GM12878 (cell line): ENCODE data around the gene DGAT2. TPM values are rescaled to one million over a fixed set of nuclear protein-coding genes. Genes with fewer than 3 reads are reported as not detected.

Experiments used
- ATAC-seq: fragments of 200-7000 bp; cut with Tn5 transposase; 3 replicates; pipeline ENCODE4 v1.9.1; 2020; ENCODE audit warnings: mild to moderate bottlenecking, moderate library complexity
- BruUV-seq: library from RNA; stranded (reverse); fragments of 400-500 nt; replicated peaks from 2 replicates; lab custom pipeline; 2021; lab: Mats Ljungman, UMichigan
- CTCF ChIA-PET: fragments of 300-600 bp; sonication (Branson Sonifier 250); formaldehyde crosslinking; extraction: SDS; loops from one replicate; lab custom pipeline; 2021; ENCODE audit warnings: inconsistent platforms; lab: Yijun Ruan, JAX
- POLR2A ChIA-PET: fragments of 350-600 bp; formaldehyde crosslinking; extraction: SDS; loops from one replicate; lab custom pipeline; 2021; ENCODE audit warnings: inconsistent platforms; lab: Charles Lee
- RAD21 ChIA-PET: fragments of 300-600 bp; sonication (Branson Sonifier 250); formaldehyde crosslinking; loops from one replicate; lab custom pipeline; 2023; ENCODE audit warnings: antibody characterized with exemption; ENCODE audit not compliant: unreplicated experiment; lab: Charles Lee
- SMC1A ChIA-PET: fragments of 300-600 bp; sonication (Branson Sonifier 250); formaldehyde crosslinking; loops from one replicate; lab custom pipeline; 2023; ENCODE audit not compliant: unreplicated experiment, uncharacterized antibody; lab: Charles Lee
- DNase-seq: peaks from one replicate; pipeline ENCODE4 v3.0.0-alpha.2; 2011; ENCODE audit warnings: low read depth, low spot score
- FAIRE-seq: peaks from 3 replicates; lab custom pipeline; 2011; peaks lifted over from hg19 to GRCh38; lab: Jason Lieb, UNC
- H2AFZ ChIP-seq: 2 replicates; pipeline ENCODE4 v1.6.0; 2011; ENCODE audit warnings: low read depth, low read length, control low read depth; ENCODE audit not compliant: control insufficient read depth
- H3K27ac ChIP-seq: 2 replicates; pipeline ENCODE4 v1.5.1; 2011; ENCODE audit warnings: control low read depth; ENCODE audit not compliant: control insufficient read depth, insufficient read depth
- H3K27me3 ChIP-seq, 2 experiments: replicated peaks in 1 of 2; 2 replicates each; pipeline versions ENCODE4 v1.6.0 to v1.6.1; 2011; ENCODE audit warnings: low read length in 1 of 2; ENCODE audit not compliant: control insufficient read depth in 2 of 2, insufficient read depth in 2 of 2
- H3K36me3 ChIP-seq, 2 experiments: 2 replicates each; pipeline ENCODE4 v1.5.1; 2011; ENCODE audit warnings: low read length in 1 of 2; ENCODE audit not compliant: control insufficient read depth in 2 of 2, insufficient read depth in 2 of 2
- H3K4me1 ChIP-seq: 2 replicates; pipeline ENCODE4 v1.6.1; 2011; ENCODE audit warnings: mild to moderate bottlenecking, low read length, moderate library complexity, mixed read lengths; ENCODE audit not compliant: control insufficient read depth, insufficient read depth
- H3K4me2 ChIP-seq: 2 replicates; pipeline ENCODE4 v1.6.0; 2011; ENCODE audit warnings: control low read depth; ENCODE audit not compliant: control insufficient read depth, insufficient read depth
- H3K4me3 ChIP-seq: fragments of 200-600 bp; sonication (generic); 2 replicates; pipeline ENCODE4 v1.5.1; 2016
- H3K79me2 ChIP-seq: 2 replicates; pipeline ENCODE4 v1.6.0; 2011; ENCODE audit warnings: low read length; ENCODE audit not compliant: control insufficient read depth, insufficient read depth
- H3K9ac ChIP-seq: 2 replicates; pipeline ENCODE4 v1.8.0; 2011; ENCODE audit warnings: low read length, control low read depth, mixed read lengths; ENCODE audit not compliant: control insufficient read depth, insufficient read depth
- H3K9me3 ChIP-seq: replicated peaks from 3 replicates; pipeline ENCODE4 v1.5.1; 2011; ENCODE audit warnings: mild to moderate bottlenecking, low read length; ENCODE audit not compliant: control insufficient read depth, insufficient read depth
- H4K20me1 ChIP-seq: 2 replicates; pipeline ENCODE4 v1.6.0; 2011; ENCODE audit not compliant: control insufficient read depth, insufficient read depth
- ELK1 ChIP-seq: IDR thresholded peaks from 2 replicates; pipeline ENCODE4 v1.6.1; 2012; ENCODE audit warnings: low read depth, low read length, improper control_type of control experiment
- MEF2A ChIP-seq: IDR thresholded peaks from 2 replicates; pipeline ENCODE4 v1.6.1; 2011; ENCODE audit warnings: low read depth, mild to moderate bottlenecking, low read length, moderate library complexity; ENCODE audit not compliant: insufficient read depth
- NFYA ChIP-seq: IDR thresholded peaks from 2 replicates; pipeline ENCODE4 v1.6.1; 2011; ENCODE audit warnings: low read depth, mild to moderate bottlenecking, low read length, improper control_type of control experiment, borderline replicate concordance
- RB1 ChIP-seq: fragments of 450-650 bp; formaldehyde crosslinking; IDR thresholded peaks from 2 replicates; pipeline ENCODE4 v1.6.1; 2017; ENCODE audit warnings: mild to moderate bottlenecking, borderline replicate concordance
- RBBP5 ChIP-seq: fragments of 200-600 bp; sonication (generic); conservative IDR thresholded peaks from 2 replicates; pipeline ENCODE4 v1.6.1; 2016
- REST ChIP-seq: IDR thresholded peaks from 2 replicates; pipeline ENCODE4 v1.6.1; 2012; ENCODE audit warnings: mild to moderate bottlenecking, low read depth, low read length
- SKIL ChIP-seq: fragments of 450-650 bp; IDR thresholded peaks from 2 replicates; pipeline ENCODE4 v1.6.1; 2017; ENCODE audit warnings: mild to moderate bottlenecking, low read depth, inconsistent platforms; ENCODE audit not compliant: poor library complexity, severe bottlenecking
- SMAD1 ChIP-seq: fragments of 450-650 bp; IDR thresholded peaks from 2 replicates; pipeline ENCODE4 v1.6.1; 2018; ENCODE audit warnings: mild to moderate bottlenecking, low read depth; ENCODE audit not compliant: partially characterized antibody
- SPI1 ChIP-seq: IDR thresholded peaks from 2 replicates; pipeline ENCODE4 v1.6.1; 2011; ENCODE audit warnings: low read depth, mild to moderate bottlenecking, low read length, moderate library complexity, borderline replicate concordance; ENCODE audit not compliant: insufficient read depth
- STAT1 ChIP-seq: fragments of 450-650 bp; conservative IDR thresholded peaks from 2 replicates; pipeline ENCODE4 v1.6.1; 2014; ENCODE audit warnings: antibody characterized with exemption, mild to moderate bottlenecking
- TBL1XR1 ChIP-seq: IDR thresholded peaks from 2 replicates; pipeline ENCODE4 v1.6.1; 2012; ENCODE audit warnings: low read depth, low read length, improper control_type of control experiment
- TCF3 ChIP-seq: IDR thresholded peaks from 2 replicates; pipeline ENCODE4 v1.6.1; 2012; ENCODE audit warnings: low read depth, mild to moderate bottlenecking, low read length, borderline replicate concordance; ENCODE audit not compliant: insufficient read depth
- ZBTB33 ChIP-seq: fragments of 450-650 bp; IDR thresholded peaks from 2 replicates; pipeline ENCODE4 v1.6.1; 2017; ENCODE audit warnings: mild to moderate bottlenecking
- ZNF274 ChIP-seq: IDR thresholded peaks from one replicate; pipeline ENCODE4 v1.8.0; 2011; ENCODE audit not compliant: insufficient read length, insufficient read depth
- WGBS: methylation state at CpG from one replicate; pipeline ENCODE4 v1.1.6; 2016; ENCODE audit warnings: low lambda C conversion rate; ENCODE audit not compliant: insufficient replicate concordance, insufficient coverage; ENCODE audit errors: missing lambda C conversion rate; 5-methylcytosine and 5-hydroxymethylcytosine counted together
- in situ Hi-C: fragments of 300-500 bp; cut with MboI; formaldehyde crosslinking; loops from 9 replicates; pipeline ENCODE4 v1.14.3; 2018; ENCODE audit warnings: mixed read lengths
- intact Hi-C: fragments of 100-400 bp; cut with micrococcal nuclease; formaldehyde crosslinking; loops from one replicate; pipeline ENCODE4 v1.14.2; 2022; ENCODE audit not compliant: unreplicated experiment
- polyA plus RNA-seq, 11 experiments: library from polyadenylated mRNA; depleted of rRNA in 4 of 11; unstranded in 6 of 11; stranded (reverse) in 5 of 11; fragments of >200 nt; fragmentation: Nextera tagmentation in 4 of 11; fragmentation: Illumina TruSeq in 1 of 11; extraction: Ambion mirVana in 4 of 11; extraction: Trizol in 1 of 11; gene quantifications; 1 replicate in 1 of 11; 2 replicates in 10 of 11; pipeline versions ENCODE4 v1.2.1 to v1.2.3, GENCODE V29; 2011 to 2016; ENCODE audit warnings: inconsistent platforms in 2 of 11, missing spikeins in 2 of 11, low read depth in 1 of 11
- total RNA-seq, 4 experiments: library from RNA; depleted of rRNA in 3 of 4; stranded (reverse); fragments of >200 nt in 3 of 4; fragmentation: Illumina TruSeq in 1 of 4; extraction: Trizol in 1 of 4; gene quantifications; 2 replicates each; pipeline versions ENCODE4 v1.2.1 to v1.2.3, GENCODE V29; 2013 to 2021

The DGAT2 gene
- total and polyA plus RNA-seq, 10 of the 15 experiments (the other 5 are each of a cell fraction or from before 2014, with no cell fraction given), result 5.1 to 25.9 (median 17.6) TPM

- TF ChIP-seq REST (no peak), SMAD1 (no peak), SKIL (no peak), SPI1 (no peak), RB1 (no peak)
These were observed 15.5 kb downstream of the DGAT2 start (continued) for GRCh38 chr11:75784085-75784478.

- ChIA-PET SMC1A (interaction anchor here (0.6 to 2.3 kb wide), 4 partner anchors 9 to 16 kb away, joined by 3 to 9 read pairs (median 4); partner anchors contain the start of gene DGAT2), RAD21 (interaction anchor here (2.7 kb wide), 2 partner anchors 18 to 62 kb away, joined by 7 to 16 read pairs; no protein-coding TSS in a partner anchor), POLR2A (interaction anchor here (0.5 kb wide), 1 partner anchor 40 kb away, joined by 3 read pairs; no protein-coding TSS in a partner anchor), CTCF (interaction anchor here (2.5 to 5.2 kb wide), 4 partner anchors 9 to 368 kb away, joined by 9 to 44 read pairs (median 19); partner anchors contain the start of gene DGAT2)
- Histone ChIP-seq H2AFZ (no peak overlapping the region), H3K4me2 (no peak overlapping the region), H3K9me3 (no peaks in the 10 kb centered on the region), H3K4me1 (no peaks in the 10 kb centered on the region), H3K4me3 (no peak overlapping the region), H3K27me3 (no peaks in the 10 kb centered on the region), H3K79me2 (no peaks in the 10 kb centered on the region), H3K27ac (no peak overlapping the region), H3K9ac (no peak overlapping the region), H4K20me1 (no peaks in the 10 kb centered on the region), H3K36me3 (no peaks in the 10 kb centered on the region; a peak in 2 of 4 replicates)
- ATAC-seq (no peak), DNase-seq (no peak), FAIRE-seq (no peak)
- WGBS, result 31% methylated on average over 1 of the region's 1 CpG
- intact Hi-C loops, result no loop called here
- BruUV-seq, result no TSS peak
- in situ Hi-C loops, result no loop called here
- no peak for TF ChIP-seq MEF2A
- TF ChIP-seq ZBTB33, result no peak
- TF ChIP-seq STAT1, result no peak
- no peak for TF ChIP-seq TBL1XR1
- TF ChIP-seq ZNF274, result no peak
- TF ChIP-seq RBBP5, result no peak
- TF ChIP-seq ELK1, result no peak
- no peak for TF ChIP-seq NFYA
- no peak for TF ChIP-seq TCF3
These were observed 15.9 kb downstream of the DGAT2 start for GRCh38 chr11:75784506-75784905.
